NCI-H226 (cell line): ENCODE results near the gene HOXD8.

Source experiments
- DNase-seq: peaks from one replicate; pipeline ENCODE4 v3.0.0-alpha.2; 2015

Gene HOXD8

GRCh38 chr2:176128982-176129796 lies at the start of gene HOXD8:
Gene HOXD8 (plus strand): TSS chr2:176129705. CDS start chr2:176130367, 662 bp downstream.
- DNase-seq, result no peak

- DNase-seq, result no peak
Observed at GRCh38 chr2:176079831-176080539, 49.5 kb upstream of the HOXD8 start.

GRCh38 chr2:176080540-176081375 lies 48.7 kb upstream of the HOXD8 start:
- no peak for DNase-seq

GRCh38 chr2:176081376-176081836 lies 48.1 kb upstream of the HOXD8 start:
- no peak for DNase-seq

GRCh38 chr2:176081837-176082524 lies 47.5 kb upstream of the HOXD8 start:
- no peak for DNase-seq

- DNase-seq, result no peak
Observed at GRCh38 chr2:176082525-176082823, 47.0 kb upstream of the HOXD8 start.

GRCh38 chr2:176082824-176083751 lies 46.4 kb upstream of the HOXD8 start:
- no peak for DNase-seq

GRCh38 chr2:176083796-176084261 lies 45.7 kb upstream of the HOXD8 start, which contains the start of gene EVX2:
Gene EVX2 (minus strand): TSS chr2:176083962. CDS start chr2:176083776, 186 bp downstream.
- DNase-seq, result no peak

- no peak for DNase-seq
Observed at GRCh38 chr2:176084611-176085119, 44.8 kb upstream of the HOXD8 start.

- no peak for DNase-seq
Observed at GRCh38 chr2:176085120-176085788, 44.3 kb upstream of the HOXD8 start.

- no peak for DNase-seq
Observed at GRCh38 chr2:176085861-176086771, 43.4 kb upstream of the HOXD8 start.

GRCh38 chr2:176087330-176088047 lies 42.0 kb upstream of the HOXD8 start:
- no peak for DNase-seq

GRCh38 chr2:176088048-176088936 lies 41.2 kb upstream of the HOXD8 start:
- peak; percentile 26 for DNase-seq

- DNase-seq, result no peak
Observed at GRCh38 chr2:176088937-176089842, 40.3 kb upstream of the HOXD8 start.

- DNase-seq, result no peak
Observed at GRCh38 chr2:176089843-176090395, 39.6 kb upstream of the HOXD8 start.

- no peak for DNase-seq
Observed at GRCh38 chr2:176090862-176091261, 38.6 kb upstream of the HOXD8 start.
